HepG2 (cell line): Measurements from ENCODE around the gene HOXD3. TPM values are rescaled to one million over a fixed set of nuclear protein-coding genes. Genes with fewer than 3 reads are reported as not detected.

Source experiments
- ATAC-seq: fragments of 200-7000 bp; cut with Tn5 transposase; 3 replicates; pipeline ENCODE4 v1.9.1; 2020; ENCODE audit warnings: mild to moderate bottlenecking, moderate library complexity
- BruUV-seq: library from RNA; stranded (reverse); fragments of 400-500 nt; replicated peaks from 2 replicates; lab custom pipeline; 2021; lab: Mats Ljungman, UMichigan
- CTCF ChIA-PET: fragments of 300-600 bp; formaldehyde crosslinking; extraction: SDS; loops from one replicate; lab custom pipeline; 2021; ENCODE audit warnings: low total read pairs, inconsistent platforms, low intra/inter-chr PET ratio; lab: Yijun Ruan, JAX
- POLR2A ChIA-PET: fragments of 350-600 bp; sonication (Branson Sonifier 250); formaldehyde crosslinking; loops from one replicate; lab custom pipeline; 2020; ENCODE audit warnings: antibody characterized with exemption, inconsistent platforms; lab: Yijun Ruan, JAX
- DNase-seq: peaks from one replicate; pipeline ENCODE4 v3.0.0-alpha.2; 2015; ENCODE audit warnings: low spot score
- FAIRE-seq: peaks from 3 replicates; lab custom pipeline; 2011; peaks lifted over from hg19 to GRCh38; lab: Jason Lieb, UNC
- H2AFZ ChIP-seq: one replicate; pipeline ENCODE4 v1.6.1; 2011; ENCODE audit warnings: low read length, inconsistent platforms
- H3K27ac ChIP-seq: fragments of 300-600 bp; 3 replicates; pipeline ENCODE4 v1.8.0; 2011; ENCODE audit warnings: mixed run types, mild to moderate bottlenecking, mixed read lengths, low read length, inconsistent platforms; ENCODE audit not compliant: insufficient read depth; ENCODE audit errors: extremely low read length
- H3K27me3 ChIP-seq, 2 experiments: fragments of 200-600 bp in 1 of 2; 2 replicates in 1 of 2; 3 replicates in 1 of 2; pipeline versions ENCODE4 v1.6.0 to v1.8.0; 2011; ENCODE audit warnings: low read length in 2 of 2, mild to moderate bottlenecking in 2 of 2, moderate library complexity in 2 of 2, inconsistent platforms in 1 of 2; ENCODE audit not compliant: insufficient read depth in 2 of 2, control insufficient read depth in 1 of 2
- H3K36me3 ChIP-seq, 2 experiments: fragments of 200-600 bp in 1 of 2; replicated peaks in 1 of 2; 2 replicates in 1 of 2; 3 replicates in 1 of 2; pipeline versions ENCODE4 v1.5.1 to v1.8.0; 2011; ENCODE audit warnings: low read length in 2 of 2, inconsistent platforms in 1 of 2; ENCODE audit not compliant: insufficient read depth in 2 of 2, control insufficient read depth in 1 of 2
- H3K4me1 ChIP-seq: 2 replicates; pipeline ENCODE4 v1.5.1; 2012; ENCODE audit warnings: low read length, inconsistent platforms; ENCODE audit not compliant: insufficient read depth
- H3K4me2 ChIP-seq: 2 replicates; pipeline ENCODE4 v1.6.0; 2011; ENCODE audit warnings: low read depth, low read length, inconsistent platforms
- H3K4me3 ChIP-seq, 3 experiments: fragments of 200-600 bp in 1 of 3; sonication (generic), shearing (Covaris generic) in 1 of 3; replicated peaks in 1 of 3; 2 replicates each; pipeline ENCODE4 v1.5.1; 2011 to 2016; ENCODE audit warnings: low read length in 3 of 3, inconsistent platforms in 2 of 3, low read depth in 2 of 3, mild to moderate bottlenecking in 2 of 3, control low read depth in 1 of 3, mixed read lengths in 1 of 3; ENCODE audit not compliant: insufficient read depth in 1 of 3
- H3K79me2 ChIP-seq: one replicate; pipeline ENCODE4 v1.6.1; 2011; ENCODE audit warnings: low read length, inconsistent platforms; ENCODE audit not compliant: insufficient read depth
- H3K9ac ChIP-seq: 2 replicates; pipeline ENCODE4 v1.6.0; 2011; ENCODE audit warnings: mild to moderate bottlenecking, low read depth, low read length, inconsistent platforms; ENCODE audit not compliant: insufficient read depth
- H3K9me3 ChIP-seq: 2 replicates; pipeline ENCODE4 v1.5.1; 2012; ENCODE audit warnings: mild to moderate bottlenecking, low read length
- H4K20me1 ChIP-seq: 2 replicates; pipeline ENCODE4 v1.6.0; 2011; ENCODE audit warnings: inconsistent platforms, mild to moderate bottlenecking, low read length, moderate library complexity; ENCODE audit not compliant: insufficient read depth
- CENPT ChIP-seq: sonication (generic); formaldehyde crosslinking; IDR thresholded peaks from 2 replicates; pipeline ENCODE4 v1.8.0; 2022; ENCODE audit warnings: low read depth, mild to moderate bottlenecking, moderate library complexity, missing genetic modification reagents
- CERS6 ChIP-seq: sonication (generic); formaldehyde crosslinking; IDR thresholded peaks from 2 replicates; pipeline ENCODE4 v1.5.0; 2020; ENCODE audit warnings: missing genetic modification reagents
- E2F2 ChIP-seq: sonication (generic); formaldehyde crosslinking; IDR thresholded peaks from 2 replicates; pipeline ENCODE4 v1.4.0; 2020; ENCODE audit warnings: missing genetic modification reagents, borderline replicate concordance
- EZH2 ChIP-seq: conservative IDR thresholded peaks from 2 replicates; pipeline ENCODE4 v1.6.1; 2012; ENCODE audit warnings: mild to moderate bottlenecking, low read depth, low read length, moderate library complexity
- HNRNPLL ChIP-seq: fragments of 200-400 bp; formaldehyde crosslinking; IDR thresholded peaks from 2 replicates; pipeline ENCODE4 v1.6.1; 2017; ENCODE audit warnings: mild to moderate bottlenecking, low read depth, low read length; ENCODE audit not compliant: poor library complexity, severe bottlenecking
- IKZF4 ChIP-seq: sonication (generic); formaldehyde crosslinking; IDR thresholded peaks from 2 replicates; pipeline ENCODE4 v1.5.1; 2020; ENCODE audit warnings: borderline replicate concordance, mild to moderate bottlenecking, low read depth, missing genetic modification reagents; ENCODE audit errors: not compliant biosample characterization
- ONECUT2 ChIP-seq: sonication (generic); formaldehyde crosslinking; IDR thresholded peaks from 2 replicates; pipeline ENCODE4 v1.4.0; 2020; ENCODE audit warnings: missing genetic modification reagents
- TP53 ChIP-seq: sonication (generic); formaldehyde crosslinking; conservative IDR thresholded peaks from 2 replicates; pipeline ENCODE4 v1.4.0; 2020; ENCODE audit warnings: missing genetic modification reagents
- U2AF1 ChIP-seq: fragments of 200-400 bp; formaldehyde crosslinking; optimal IDR thresholded peaks from 2 replicates; pipeline ENCODE3; 2017; ENCODE audit warnings: mild to moderate bottlenecking, low read depth, low read length
- ZNF451 ChIP-seq: sonication (generic); formaldehyde crosslinking; IDR thresholded peaks from 2 replicates; pipeline ENCODE4 v1.5.0; 2020; ENCODE audit warnings: mild to moderate bottlenecking, missing genetic modification reagents
- ZNF615 ChIP-seq: sonication (generic); formaldehyde crosslinking; IDR thresholded peaks from 2 replicates; pipeline ENCODE4 v1.5.0; 2020; ENCODE audit warnings: mild to moderate bottlenecking, missing genetic modification reagents, borderline replicate concordance
- ZNF740 ChIP-seq: sonication (generic); formaldehyde crosslinking; IDR thresholded peaks from 2 replicates; pipeline ENCODE4 v1.4.0; 2020; ENCODE audit warnings: missing genetic modification reagents
- WGBS: methylation state at CpG from one replicate; pipeline ENCODE4 v1.1.6; 2017; ENCODE audit warnings: low lambda C conversion rate; 5-methylcytosine and 5-hydroxymethylcytosine counted together
- in situ Hi-C: cut with HindIII; loops from 2 replicates; pipeline ENCODE4 v1.10.0; 2017; ENCODE audit warnings: low pct_unique_long_range_greater_than_20kb; ENCODE audit not compliant: extremely low pct_ligation_motif_present
- intact Hi-C: fragments of 100-400 bp; cut with micrococcal nuclease; formaldehyde crosslinking; loops from one replicate; pipeline ENCODE4 v1.10.0; 2022; ENCODE audit not compliant: unreplicated experiment
- polyA plus RNA-seq, 8 experiments: library from polyadenylated mRNA; depleted of rRNA in 3 of 8; stranded (reverse) in 7 of 8; unstranded in 1 of 8; fragments of >200 nt; fragmentation: Illumina TruSeq in 4 of 8; extraction: Trizol in 4 of 8; gene quantifications; 2 replicates each; pipeline versions ENCODE4 v1.2.1 to v1.2.3, GENCODE V29; 2011 to 2016; ENCODE audit warnings: low read depth in 4 of 8, missing spikeins in 1 of 8, mixed read lengths in 1 of 8; ENCODE audit not compliant: insufficient read depth in 1 of 8
- total RNA-seq, 5 experiments: library from RNA; depleted of rRNA; stranded (reverse); fragments of >200 nt; fragmentation: Illumina TruSeq; extraction: Trizol; gene quantifications; 2 replicates each; pipeline ENCODE4 v1.2.3, GENCODE V29; 2016; ENCODE audit warnings: low read depth in 1 of 5

HOXD3 gene
- total and polyA plus RNA-seq, 2 of the 13 experiments (the other 11 are each of a cell fraction or from before 2014, with no cell fraction given) = 0.05 to 0.09 TPM

- ChIA-PET CTCF (no interaction called here), POLR2A (no interaction called here)
- Histone ChIP-seq H3K27ac (no peak within 1 kb of the TSS), H3K4me1 (peaks cover 25% of the 10 kb centered on the region), H4K20me1 (no peaks in the 10 kb centered on the region), H3K4me3 (no peak within 1 kb of the TSS), H3K27me3 (peaks cover 20 to 92% of the 10 kb centered on the region in 2 experiments), H3K9ac (no peak within 1 kb of the TSS), H3K79me2 (no peaks in the 10 kb centered on the region), H2AFZ (no peak within 1 kb of the TSS), H3K36me3 (no peaks in the 10 kb centered on the region), H3K4me2 (no peak within 1 kb of the TSS), H3K9me3 (no peaks in the 10 kb centered on the region)
- WGBS = 41% methylated on average over 26 of the region's 55 CpGs
- TF ChIP-seq IKZF4 (CRISPR knock-in tag) (no peak), E2F2 (no peak), HNRNPLL (peak; percentile 27), CERS6 (no peak), U2AF1 (no peak), ZNF615 (CRISPR knock-in tag) (no peak), CENPT (CRISPR knock-in tag) (no peak), ZNF740 (no peak), EZH2 (peak; percentile 91), ONECUT2 (CRISPR knock-in tag) (no peak), TP53 (CRISPR knock-in tag) (no peak), ZNF451 (CRISPR knock-in tag) (no peak)
- in situ Hi-C loops = no loop called here
- intact Hi-C loops = no loop called here
- DNase-seq (no peak), ATAC-seq (no peak), FAIRE-seq (no peak)
- no TSS peak for BruUV-seq
Observed at GRCh38 chr2:176151442-176152287, 5.4 kb upstream of the HOXD3 start, which contains the start of gene HOXD4. TSS of gene HOXD4 (plus strand) at chr2:176151550. CDS start at chr2:176151634, 84 bp downstream.
